Lower lobe of right lung (tissue), 2 donors: ENCODE data around the gene UBE2V1. TPM values are rescaled to one million over a fixed set of nuclear protein-coding genes. Genes with fewer than 3 reads are reported as not detected.
A peak's percentile ranks its signal among the peaks of the same experiment; 100 is the strongest.
"Not testable (repeated sequence)": the region's sequence is repeated elsewhere in the genome, so short reads cannot be mapped to it uniquely, and the experiment has no call there.

ENCODE experiments used
- ATAC-seq, 2 donors: fragments of 200-7000 bp; cut with Tn5 transposase; one replicate each; pipeline ENCODE4 v1.9.1; 2020 to 2022; ENCODE audit warnings: mild to moderate bottlenecking in 2 of 2, moderate library complexity in 2 of 2
- DNase-seq: peaks from one replicate; pipeline ENCODE4 v3.0.0-alpha.2; 2020
- H3K27ac ChIP-seq: fragments of 200-600 bp; one replicate; pipeline ENCODE4 v1.8.0; 2022
- H3K27me3 ChIP-seq: fragments of 200-600 bp; one replicate; pipeline ENCODE4 v1.8.0; 2022; ENCODE audit warnings: low read depth
- H3K36me3 ChIP-seq: fragments of 200-600 bp; one replicate; pipeline ENCODE4 v1.8.0; 2022; ENCODE audit warnings: mild to moderate bottlenecking
- H3K4me1 ChIP-seq: fragments of 200-600 bp; one replicate; pipeline ENCODE4 v1.8.0; 2022
- H3K4me3 ChIP-seq: fragments of 200-600 bp; one replicate; pipeline ENCODE4 v1.8.0; 2022; ENCODE audit warnings: mild to moderate bottlenecking
- H3K9me3 ChIP-seq: fragments of 200-600 bp; one replicate; pipeline ENCODE4 v1.8.0; 2022
- CTCF ChIP-seq: fragments of 200-600 bp; IDR thresholded peaks from one replicate; pipeline ENCODE4 v1.8.0; 2022; ENCODE audit warnings: antibody characterized with exemption, mild to moderate bottlenecking
- intact Hi-C: fragments of 100-400 bp; cut with DNase I; formaldehyde crosslinking; loops from one replicate; pipeline ENCODE4 v1.11.0; 2022
- total RNA-seq: library from RNA; stranded (reverse); fragmentation: NEBNext Ultra II Directional; extraction: Animal tissue kit (Norgen Biotek cat#: 25700); gene quantifications from one replicate; pipeline ENCODE4 v1.2.1, GENCODE V29; 2021
- donor health status: DM: no; HTN: yes; CAD: no; lungs with severe emphysema.

The UBE2V1 gene
- total RNA-seq, 1 donor from 2014 or later = 83.4 TPM

GRCh38 chr20:50111120-50111828, 1.7 kb downstream of the UBE2V1 start:
- no peak for DNase-seq
- Histone ChIP-seq H3K27ac (peak overlapping the region; percentile 94), H3K9me3 (no peaks in the 10 kb centered on the region), H3K4me1 (peaks cover 80% of the 10 kb centered on the region), H3K4me3 (peak overlapping the region; percentile 93), H3K36me3 (peaks cover 5% of the 10 kb centered on the region), H3K27me3 (no peaks in the 10 kb centered on the region)
- no peak for ATAC-seq
- no peak for TF ChIP-seq CTCF
- intact Hi-C loops = no loop called here

GRCh38 chr20:50110141-50111047, 2.6 kb downstream of the UBE2V1 start:
- ATAC-seq (peak; percentile 34 to 41), DNase-seq (no peak)
- peaks cover 80% of the 10 kb centered on the region for H3K4me1 ChIP-seq
- peak overlapping the region; percentile 46 for H3K27ac ChIP-seq
- no peaks in the 10 kb centered on the region for H3K9me3 ChIP-seq
- peaks cover 5% of the 10 kb centered on the region for H3K36me3 ChIP-seq
- TF ChIP-seq CTCF = no peak
- intact Hi-C loops = no loop called here
- H3K27me3 ChIP-seq = no peaks in the 10 kb centered on the region
- no peak overlapping the region for H3K4me3 ChIP-seq

- Histone ChIP-seq H3K4me1 (peaks cover 71% of the 10 kb centered on the region), H3K4me3 (no peak overlapping the region), H3K9me3 (no peaks in the 10 kb centered on the region), H3K27me3 (no peaks in the 10 kb centered on the region), H3K36me3 (peaks cover 5% of the 10 kb centered on the region), H3K27ac (no peak overlapping the region)
- intact Hi-C loops = no loop called here
- TF ChIP-seq CTCF = no peak
- ATAC-seq (no peak), DNase-seq (no peak)
Measured at GRCh38 chr20:50108556-50109235, 4.3 kb downstream of the UBE2V1 start.

GRCh38 chr20:50107796-50108331, 5.1 kb downstream of the UBE2V1 start:
- TF ChIP-seq CTCF = no peak
- intact Hi-C loops = no loop called here
- no peaks in the 10 kb centered on the region for H3K9me3 ChIP-seq
- H3K27me3 ChIP-seq = no peaks in the 10 kb centered on the region
- peaks cover 70% of the 10 kb centered on the region for H3K4me1 ChIP-seq
- DNase-seq (no peak), ATAC-seq (peak in 1 of 2 donors; percentile 6)
- H3K27ac ChIP-seq = no peak overlapping the region
- H3K4me3 ChIP-seq = no peak overlapping the region
- H3K36me3 ChIP-seq = peaks cover 5% of the 10 kb centered on the region

GRCh38 chr20:50107086-50107660, 5.8 kb downstream of the UBE2V1 start:
- Histone ChIP-seq H3K4me1 (peaks cover 70% of the 10 kb centered on the region), H3K4me3 (no peak overlapping the region), H3K27me3 (no peaks in the 10 kb centered on the region), H3K27ac (peak overlapping the region; percentile 0), H3K36me3 (peaks cover 5% of the 10 kb centered on the region), H3K9me3 (no peaks in the 10 kb centered on the region)
- ATAC-seq (no peak), DNase-seq (no peak)
- intact Hi-C loops = no loop called here
- no peak for TF ChIP-seq CTCF

- intact Hi-C loops, H3K27me3 ChIP-seq, H3K4me3 ChIP-seq, H3K36me3 ChIP-seq, DNase-seq, H3K27ac ChIP-seq, H3K9me3 ChIP-seq, ATAC-seq: not testable (repeated sequence)
- peaks cover 68% of the 10 kb centered on the region for H3K4me1 ChIP-seq
Measured at GRCh38 chr20:50106669-50107068, 6.3 kb downstream of the UBE2V1 start.

GRCh38 chr20:50103464-50104107, 9.4 kb downstream of the UBE2V1 start:
- H3K36me3 ChIP-seq, H3K27me3 ChIP-seq, intact Hi-C loops, H3K4me3 ChIP-seq, DNase-seq, H3K9me3 ChIP-seq, H3K27ac ChIP-seq: not testable (repeated sequence)
- peaks cover 68% of the 10 kb centered on the region for H3K4me1 ChIP-seq
- ATAC-seq = peak in 1 of 2 donors; percentile 29
